Measurements from ENCODE around the gene SLC45A3. TPM values are rescaled to one million over a fixed set of nuclear protein-coding genes. Genes with fewer than 3 reads are reported as not detected.

The SLC45A3 gene
- total RNA-seq, 2 donors from 2014 or later: 17.9 to 29.6 TPM

GRCh38 chr1:205664399-205665017 is 15.8 kb downstream of the SLC45A3 start:
- H3K4me1 ChIP-seq: peaks cover 37% of the 10 kb centered on the region

GRCh38 chr1:205663286-205663936 is 16.9 kb downstream of the SLC45A3 start:
- no peak overlapping the region for H3K4me3 ChIP-seq
- no peaks in the 10 kb centered on the region for H3K36me3 ChIP-seq
- no peaks in the 10 kb centered on the region for H3K9me3 ChIP-seq
- H3K9ac ChIP-seq (ENCODE audit: low read depth in 2 of 2, low read length in 2 of 2): no peak overlapping the region
- H3K27ac ChIP-seq: peak overlapping the region; percentile 60
- intact Hi-C loops (cut with DNase I): loop anchor here (10.0 kb wide), 1 partner anchor 311 kb away; no protein-coding TSS in a partner anchor
- TF ChIP-seq CTCF (IDR thresholded peaks at IDR 0.05): no peak
- no peaks in the 10 kb centered on the region for H3K27me3 ChIP-seq
- DNase-seq: no peak
- peaks cover 27% of the 10 kb centered on the region for H3K4me1 ChIP-seq

More at GRCh38 chr1:205664399-205665017, 15.8 kb downstream of the SLC45A3 start:
- peak; percentile 73 for DNase-seq
- Histone ChIP-seq H3K9ac (ENCODE audit: low read depth in 2 of 2, low read length in 2 of 2) (peak overlapping the region in 1 of 2 donors; percentile 68), H3K27ac (peak overlapping the region; percentile 60), H3K27me3 (no peaks in the 10 kb centered on the region), H3K4me3 (no peak overlapping the region), H3K9me3 (no peaks in the 10 kb centered on the region), H3K36me3 (no peaks in the 10 kb centered on the region)
- intact Hi-C loops (cut with DNase I): loop anchor here (10.0 kb wide), 1 partner anchor 310 kb away; no protein-coding TSS in a partner anchor
- no peak for TF ChIP-seq CTCF (IDR thresholded peaks at IDR 0.05)

- no peak for DNase-seq
- H3K9me3 ChIP-seq: no peaks in the 10 kb centered on the region
- H3K27me3 ChIP-seq: no peaks in the 10 kb centered on the region
- H3K9ac ChIP-seq (ENCODE audit: low read depth in 2 of 2, low read length in 2 of 2): no peak overlapping the region
- peaks cover 27% of the 10 kb centered on the region for H3K4me1 ChIP-seq
- no peak for TF ChIP-seq CTCF (IDR thresholded peaks at IDR 0.05)
- intact Hi-C loops (cut with DNase I): loop anchor here (10.0 kb wide), 1 partner anchor 312 kb away; no protein-coding TSS in a partner anchor
- H3K36me3 ChIP-seq: no peaks in the 10 kb centered on the region
- no peak overlapping the region for H3K27ac ChIP-seq
- H3K4me3 ChIP-seq: no peak overlapping the region
Observed at GRCh38 chr1:205662791-205663190, 17.5 kb downstream of the SLC45A3 start.

GRCh38 chr1:205662135-205662738 is 18.1 kb downstream of the SLC45A3 start:
- DNase-seq: no peak
- TF ChIP-seq CTCF (IDR thresholded peaks at IDR 0.05): no peak
- Histone ChIP-seq H3K9ac (ENCODE audit: low read depth in 2 of 2, low read length in 2 of 2) (no peak overlapping the region), H3K4me1 (peaks cover 25% of the 10 kb centered on the region), H3K36me3 (no peaks in the 10 kb centered on the region), H3K4me3 (no peak overlapping the region), H3K9me3 (no peaks in the 10 kb centered on the region), H3K27ac (no peak overlapping the region), H3K27me3 (no peaks in the 10 kb centered on the region)
- intact Hi-C loops (cut with DNase I): loop anchor here (10.0 kb wide), 1 partner anchor 313 kb away; no protein-coding TSS in a partner anchor

- no peak for DNase-seq
- TF ChIP-seq CTCF (IDR thresholded peaks at IDR 0.05): no peak
- H3K9ac ChIP-seq (ENCODE audit: low read depth in 2 of 2, low read length in 2 of 2): no peak overlapping the region
- H3K9me3 ChIP-seq: no peaks in the 10 kb centered on the region
- H3K27me3 ChIP-seq: no peaks in the 10 kb centered on the region
- no peaks in the 10 kb centered on the region for H3K36me3 ChIP-seq
- intact Hi-C loops (cut with DNase I): loop anchor here (10.0 kb wide), 1 partner anchor 313 kb away; no protein-coding TSS in a partner anchor
- H3K27ac ChIP-seq: no peak overlapping the region
- H3K4me1 ChIP-seq: peaks cover 21% of the 10 kb centered on the region
- no peak overlapping the region for H3K4me3 ChIP-seq
Observed at GRCh38 chr1:205661429-205662134, 18.7 kb downstream of the SLC45A3 start.
